H9 (cell line): ENCODE measurements around the gene TMUB2. TPM values are rescaled to one million over a fixed set of nuclear protein-coding genes. Genes with fewer than 3 reads are reported as not detected.

Source experiments
- DNase-seq: peaks from one replicate; pipeline ENCODE4 v3.0.0-alpha.2; 2017
- H2AFZ ChIP-seq: one replicate; pipeline ENCODE4 v1.6.1; 2013; ENCODE audit warnings: mild to moderate bottlenecking, low read length, control low read depth, moderate library complexity
- H2AK5ac ChIP-seq: 2 replicates; pipeline ENCODE4 v1.6.1; 2013; ENCODE audit warnings: low read length, control low read depth, mixed read lengths; ENCODE audit not compliant: insufficient read length
- H2BK120ac ChIP-seq: one replicate; pipeline ENCODE4 v1.6.1; 2013; ENCODE audit warnings: low read depth, mild to moderate bottlenecking, low read length, control low read depth, inconsistent platforms; ENCODE audit not compliant: poor library complexity, severe bottlenecking
- H2BK12ac ChIP-seq: 2 replicates; pipeline ENCODE4 v1.6.1; 2013; ENCODE audit warnings: low read length, control low read depth, mixed read lengths, low read depth; ENCODE audit not compliant: insufficient read length
- H2BK15ac ChIP-seq: 2 replicates; pipeline ENCODE4 v1.6.1; 2013; ENCODE audit warnings: low read depth, low read length, control low read depth
- H2BK20ac ChIP-seq: one replicate; pipeline ENCODE4 v1.6.1; 2013; ENCODE audit warnings: low read depth, mild to moderate bottlenecking, low read length, control low read depth, inconsistent platforms; ENCODE audit not compliant: poor library complexity, severe bottlenecking
- H2BK5ac ChIP-seq: 2 replicates; pipeline ENCODE4 v1.6.1; 2013; ENCODE audit warnings: low read length, control low read depth, mixed read lengths; ENCODE audit not compliant: insufficient read length
- H3K14ac ChIP-seq: 2 replicates; pipeline ENCODE4 v1.6.1; 2013; ENCODE audit warnings: low read length, control low read depth; ENCODE audit not compliant: insufficient read depth
- H3K18ac ChIP-seq: 2 replicates; pipeline ENCODE4 v1.6.1; 2013; ENCODE audit warnings: low read depth, mild to moderate bottlenecking, mixed read lengths, low read length, control low read depth; ENCODE audit not compliant: insufficient read length
- H3K23ac ChIP-seq: 2 replicates; pipeline ENCODE4 v1.6.1; 2013; ENCODE audit warnings: low read length, control low read depth, mixed read lengths, low read depth; ENCODE audit not compliant: insufficient read length
- H3K23me2 ChIP-seq: 2 replicates; pipeline ENCODE4 v1.6.1; 2013; ENCODE audit warnings: low read depth, mild to moderate bottlenecking, mixed read lengths, low read length, control low read depth; ENCODE audit not compliant: insufficient read length, poor library complexity, severe bottlenecking
- H3K27ac ChIP-seq: 2 replicates; pipeline ENCODE4 v1.5.1; 2013; ENCODE audit warnings: low read length, control low read depth, mixed read lengths, low read depth; ENCODE audit not compliant: insufficient read length
- H3K27me3 ChIP-seq: 2 replicates; pipeline ENCODE4 v1.6.1; 2013; ENCODE audit warnings: low read length, control low read depth, inconsistent platforms; ENCODE audit not compliant: insufficient read depth
- H3K4ac ChIP-seq: 2 replicates; pipeline ENCODE4 v1.6.1; 2013; ENCODE audit warnings: low read depth, mild to moderate bottlenecking, control low read depth, inconsistent platforms, low read length, moderate library complexity
- H3K4me1 ChIP-seq: 2 replicates; pipeline ENCODE4 v1.6.1; 2013; ENCODE audit warnings: low read length, control low read depth, inconsistent platforms; ENCODE audit not compliant: insufficient read depth
- H3K4me2 ChIP-seq: 2 replicates; pipeline ENCODE4 v1.6.1; 2013; ENCODE audit warnings: low read length, control low read depth, mixed read lengths; ENCODE audit not compliant: insufficient read length, insufficient read depth
- H3K56ac ChIP-seq: 2 replicates; pipeline ENCODE4 v1.6.1; 2013; ENCODE audit warnings: low read depth, mild to moderate bottlenecking, mixed read lengths, low read length, control low read depth; ENCODE audit not compliant: insufficient read length
- H3K79me1 ChIP-seq: 2 replicates; pipeline ENCODE4 v1.6.1; 2013; ENCODE audit warnings: low read depth, mild to moderate bottlenecking, moderate library complexity, low read length, control low read depth, inconsistent platforms; ENCODE audit not compliant: insufficient read depth, poor library complexity, severe bottlenecking
- H3K79me2 ChIP-seq: 2 replicates; pipeline ENCODE4 v1.6.1; 2013; ENCODE audit warnings: low read length, control low read depth, inconsistent platforms; ENCODE audit not compliant: insufficient read depth
- H3K9ac ChIP-seq: 2 replicates; pipeline ENCODE4 v1.6.1; 2013; ENCODE audit warnings: low read length, control low read depth, mixed read lengths; ENCODE audit not compliant: insufficient read length; ENCODE audit errors: extremely low read depth
- H3K9me3 ChIP-seq: one replicate; pipeline ENCODE4 v1.6.1; 2013; ENCODE audit warnings: low read depth, low read length, inconsistent platforms; ENCODE audit not compliant: control insufficient read depth
- H3T11ph ChIP-seq: one replicate; pipeline ENCODE4 v1.6.1; 2013; ENCODE audit warnings: mild to moderate bottlenecking, low read length, control low read depth, inconsistent platforms
- H4K20me1 ChIP-seq: one replicate; pipeline ENCODE4 v1.6.1; 2013; ENCODE audit not compliant: control insufficient read depth, insufficient read length, insufficient read depth
- H4K5ac ChIP-seq: 2 replicates; pipeline ENCODE4 v1.6.1; 2013; ENCODE audit warnings: low read depth, mild to moderate bottlenecking, mixed read lengths, low read length, control low read depth; ENCODE audit not compliant: insufficient read length
- H4K8ac ChIP-seq: replicated peaks from 2 replicates; pipeline ENCODE4 v1.6.1; 2013; ENCODE audit warnings: low read length, control low read depth, mixed read lengths, low read depth; ENCODE audit not compliant: insufficient read length
- H4K91ac ChIP-seq: 2 replicates; pipeline ENCODE4 v1.6.1; 2013; ENCODE audit warnings: low read depth, mild to moderate bottlenecking, moderate library complexity, mixed read lengths, low read length, control low read depth; ENCODE audit not compliant: insufficient read length
- H3K27ac Mint-ChIP-seq, 3 experiments: 2 replicates in 2 of 3; 3 replicates in 1 of 3; pipeline ENCODE4 v1.8.0; 2020 to 2021; ENCODE audit warnings: mixed read lengths in 3 of 3, mild to moderate bottlenecking in 1 of 3, moderate library complexity in 1 of 3
- H3K27me3 Mint-ChIP-seq: 2 replicates; pipeline ENCODE4 v1.8.0; 2021; ENCODE audit warnings: low read depth, mild to moderate bottlenecking, moderate library complexity, mixed read lengths
- H3K36me3 Mint-ChIP-seq, 3 experiments: 2 replicates in 2 of 3; 3 replicates in 1 of 3; pipeline ENCODE4 v1.8.0; 2020 to 2021; ENCODE audit warnings: low read depth in 3 of 3, mixed read lengths in 3 of 3; ENCODE audit not compliant: insufficient read depth in 1 of 3
- H3K4me1 Mint-ChIP-seq, 2 experiments: 2 replicates each; pipeline ENCODE4 v1.8.0; 2020; ENCODE audit warnings: mixed read lengths in 2 of 2
- H3K4me3 Mint-ChIP-seq, 2 experiments: 2 replicates in 1 of 2; 3 replicates in 1 of 2; pipeline ENCODE4 v1.8.0; 2020 to 2021; ENCODE audit warnings: mild to moderate bottlenecking in 2 of 2, mixed read lengths in 2 of 2, moderate library complexity in 1 of 2
- H3K9me3 Mint-ChIP-seq, 2 experiments: 2 replicates in 1 of 2; 3 replicates in 1 of 2; pipeline ENCODE4 v1.8.0; 2020; ENCODE audit warnings: mild to moderate bottlenecking in 2 of 2, mixed read lengths in 2 of 2, moderate library complexity in 1 of 2
- WGBS: extraction: QIAGEN DNeasy Blood & Tissue Kit; methylation state at CpG from one replicate; pipeline ENCODE4 v1.1.7; 2013; ENCODE audit warnings: missing lambda C conversion rate, low lambda C conversion rate, mixed read lengths; ENCODE audit not compliant: insufficient read length; ENCODE audit errors: extremely low coverage; 5-methylcytosine and 5-hydroxymethylcytosine counted together
- total RNA-seq: library from RNA; stranded (reverse); gene quantifications from 2 replicates; pipeline ENCODE4 v1.2.1, GENCODE V29; 2021
- TF ChIP-seq, protein P1 (sequence below): fragments of 200-600 bp; sonication (generic); conservative IDR thresholded peaks from 3 replicates; pipeline ENCODE4 v1.8.0; 2021; ENCODE audit warnings: antibody characterized with exemption, mild to moderate bottlenecking

TMUB2 gene
- total RNA-seq, 1 experiment from 2014 or later: 22.9 TPM

GRCh38 chr17:44202756-44203155 lies 16.0 kb downstream of the TMUB2 start:
- no peak overlapping the region for H3K27ac Mint-ChIP-seq
- no peak overlapping the region for H3K27ac ChIP-seq

More at GRCh38 chr17:44202756-44203155, 16.0 kb downstream of the TMUB2 start:
- no peak overlapping the region for H3K14ac ChIP-seq
- Mint-ChIP-seq H3K4me3 (no peak overlapping the region), H3K27me3 (no peaks in the 10 kb centered on the region; the same call in 1 of the 2 replicates), H3K36me3 (peaks cover 7 to 27% (median 13%) of the 10 kb centered on the region in 3 experiments; a peak in 6 of 7 replicates), H3K9me3 (no peaks in the 10 kb centered on the region), H3K4me1 (peaks cover 29 to 35% of the 10 kb centered on the region in 2 experiments)
- H2BK5ac ChIP-seq: no peak overlapping the region
- H3K27me3 ChIP-seq: no peaks in the 10 kb centered on the region
- H4K8ac ChIP-seq: no peak overlapping the region
- H3K23ac ChIP-seq: no peak overlapping the region
- TF ChIP-seq, protein P1, sequence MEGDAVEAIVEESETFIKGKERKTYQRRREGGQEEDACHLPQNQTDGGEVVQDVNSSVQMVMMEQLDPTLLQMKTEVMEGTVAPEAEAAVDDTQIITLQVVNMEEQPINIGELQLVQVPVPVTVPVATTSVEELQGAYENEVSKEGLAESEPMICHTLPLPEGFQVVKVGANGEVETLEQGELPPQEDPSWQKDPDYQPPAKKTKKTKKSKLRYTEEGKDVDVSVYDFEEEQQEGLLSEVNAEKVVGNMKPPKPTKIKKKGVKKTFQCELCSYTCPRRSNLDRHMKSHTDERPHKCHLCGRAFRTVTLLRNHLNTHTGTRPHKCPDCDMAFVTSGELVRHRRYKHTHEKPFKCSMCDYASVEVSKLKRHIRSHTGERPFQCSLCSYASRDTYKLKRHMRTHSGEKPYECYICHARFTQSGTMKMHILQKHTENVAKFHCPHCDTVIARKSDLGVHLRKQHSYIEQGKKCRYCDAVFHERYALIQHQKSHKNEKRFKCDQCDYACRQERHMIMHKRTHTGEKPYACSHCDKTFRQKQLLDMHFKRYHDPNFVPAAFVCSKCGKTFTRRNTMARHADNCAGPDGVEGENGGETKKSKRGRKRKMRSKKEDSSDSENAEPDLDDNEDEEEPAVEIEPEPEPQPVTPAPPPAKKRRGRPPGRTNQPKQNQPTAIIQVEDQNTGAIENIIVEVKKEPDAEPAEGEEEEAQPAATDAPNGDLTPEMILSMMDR: no peak
- H2BK120ac ChIP-seq: no peak overlapping the region
- H3K56ac ChIP-seq: no peak overlapping the region
- no peak overlapping the region for H2BK12ac ChIP-seq
- no peak overlapping the region for H2BK20ac ChIP-seq
- no peak overlapping the region for H3T11ph ChIP-seq
- no peak overlapping the region for H3K18ac ChIP-seq
- H3K79me1 ChIP-seq: no peaks in the 10 kb centered on the region
- H3K4ac ChIP-seq: no peak overlapping the region
- no peak overlapping the region for H4K5ac ChIP-seq
- H2BK15ac ChIP-seq: no peak overlapping the region
- H3K4me1 ChIP-seq: 0 out of 2 replicates have a peak, but pooled peaks cover 2% of the 10 kb centered on the region
- no peak overlapping the region for H2AFZ ChIP-seq
- no peak overlapping the region for H2AK5ac ChIP-seq
- no peak overlapping the region for H3K4me2 ChIP-seq
- H3K9me3 ChIP-seq: no peaks in the 10 kb centered on the region
- no peak for DNase-seq
- peaks cover 4% of the 10 kb centered on the region; the same call in 1 of the 2 replicates for H3K79me2 ChIP-seq
- no peak overlapping the region for H4K91ac ChIP-seq
- H4K20me1 ChIP-seq: no peaks in the 10 kb centered on the region
- peaks cover 6% of the 10 kb centered on the region for H3K23me2 ChIP-seq
- H3K9ac ChIP-seq: no peak overlapping the region
- no CpG with 5 or more reads among the region's 4 CpGs for WGBS
